K562 (cell line): ENCODE data around the gene ZNF77. TPM values are rescaled to one million over a fixed set of nuclear protein-coding genes. Genes with fewer than 3 reads are reported as not detected.

Experiments
- ATAC-seq: fragments of 200-7000 bp; cut with Tn5 transposase; 3 replicates; pipeline ENCODE4 v1.9.1; 2020; ENCODE audit warnings: moderate library complexity
- BruUV-seq: library from RNA; stranded (reverse); fragments of 400-500 nt; replicated peaks from 2 replicates; lab custom pipeline; 2021; lab: Mats Ljungman, UMichigan
- CTCF ChIA-PET: fragments of 300-600 bp; formaldehyde crosslinking; extraction: SDS; loops from one replicate; lab custom pipeline; 2021; ENCODE audit warnings: low intra/inter-chr PET ratio; lab: Yijun Ruan, JAX
- POLR2A ChIA-PET: fragments of 300-600, 350-650 bp; sonication (Branson Sonifier 250); formaldehyde crosslinking; extraction: SDS; loops from one replicate; lab custom pipeline; 2021; ENCODE audit warnings: antibody characterized with exemption, inconsistent platforms; lab: Yijun Ruan, JAX
- DNase-seq, 4 experiments: peaks; one replicate each; pipeline versions ENCODE4 v3.0.0 to v3.0.0-alpha.2; 2011 to 2018; ENCODE audit warnings: low spot score in 3 of 4, mixed read lengths in 3 of 4; ENCODE audit errors: extremely low read depth in 1 of 4
- FAIRE-seq: peaks from 2 replicates; lab custom pipeline; 2011; peaks lifted over from hg19 to GRCh38; lab: Jason Lieb, UNC
- H2AFZ ChIP-seq: 2 replicates; pipeline ENCODE4 v1.6.0; 2011; ENCODE audit warnings: low read depth, low read length, control low read depth, inconsistent platforms
- H3K27ac ChIP-seq: fragments of 200-600 bp; 3 replicates; pipeline ENCODE4 v1.8.0; 2011; ENCODE audit warnings: low read depth, mild to moderate bottlenecking, control low read depth, inconsistent platforms, low read length, moderate library complexity, mixed read lengths; ENCODE audit errors: extremely low read depth
- H3K27me3 ChIP-seq, 2 experiments: fragments of 300-600 bp in 1 of 2; 2 replicates in 1 of 2; 3 replicates in 1 of 2; pipeline versions ENCODE4 v1.6.0 to v1.8.0; 2011; ENCODE audit warnings: inconsistent platforms in 2 of 2, low read length in 2 of 2, mild to moderate bottlenecking in 1 of 2, mixed read lengths in 1 of 2, moderate library complexity in 1 of 2; ENCODE audit not compliant: control insufficient read depth in 2 of 2, insufficient read depth in 2 of 2
- H3K36me3 ChIP-seq: fragments of 300-600 bp; 3 replicates; pipeline ENCODE4 v1.8.0; 2011; ENCODE audit warnings: mild to moderate bottlenecking, low read length, inconsistent platforms; ENCODE audit not compliant: control insufficient read depth, insufficient read depth
- H3K4me1 ChIP-seq, 2 experiments: fragments of 200-600 bp in 1 of 2; replicated peaks in 1 of 2; 2 replicates in 1 of 2; 3 replicates in 1 of 2; pipeline versions ENCODE4 v1.5.1 to v1.8.0; 2011; ENCODE audit warnings: inconsistent platforms in 2 of 2, low read length in 2 of 2, mild to moderate bottlenecking in 1 of 2, mixed read lengths in 1 of 2, moderate library complexity in 1 of 2; ENCODE audit not compliant: control insufficient read depth in 2 of 2, insufficient read depth in 2 of 2
- H3K4me2 ChIP-seq: 2 replicates; pipeline ENCODE4 v1.6.1; 2011; ENCODE audit warnings: low read length, control low read depth, inconsistent platforms, mixed read lengths; ENCODE audit not compliant: insufficient read depth
- H3K4me3 ChIP-seq: fragments of 200-600 bp; sonication (generic), shearing (Covaris generic); 2 replicates; pipeline ENCODE4 v1.5.1; 2016; ENCODE audit warnings: control low read depth, inconsistent platforms
- H3K79me2 ChIP-seq: fragments of 200-600 bp; 3 replicates; pipeline ENCODE4 v1.8.0; 2011; ENCODE audit warnings: low read length, inconsistent platforms; ENCODE audit not compliant: control insufficient read depth, insufficient read depth
- H3K9ac ChIP-seq, 2 experiments: 2 replicates each; pipeline versions ENCODE4 v1.6.0 to v1.6.1; 2011; ENCODE audit warnings: low read depth in 2 of 2, low read length in 2 of 2, control low read depth in 1 of 2, inconsistent platforms in 1 of 2, mild to moderate bottlenecking in 1 of 2, mixed read lengths in 1 of 2; ENCODE audit not compliant: insufficient read depth in 1 of 2
- H3K9me1 ChIP-seq: one replicate; pipeline ENCODE4 v1.6.0; 2011; ENCODE audit warnings: inconsistent platforms, mild to moderate bottlenecking, low read length, moderate library complexity; ENCODE audit not compliant: control insufficient read depth, insufficient read depth
- H3K9me3 ChIP-seq: replicated peaks from 2 replicates; pipeline ENCODE4 v1.5.1; 2011; ENCODE audit warnings: low read depth, low read length, inconsistent platforms; ENCODE audit not compliant: control insufficient read depth, insufficient read depth
- H4K20me1 ChIP-seq: replicated peaks from 2 replicates; pipeline ENCODE4 v1.6.1; 2011; ENCODE audit warnings: low read length, inconsistent platforms, mixed read lengths; ENCODE audit not compliant: control insufficient read depth, insufficient read depth
- ARHGAP35 ChIP-seq: fragments of 450-650 bp; IDR thresholded peaks from 2 replicates; pipeline ENCODE4 v1.6.1; 2018; ENCODE audit not compliant: partially characterized antibody
- ATF1 ChIP-seq, 2 experiments: fragments of 450-650 bp in 1 of 2; IDR thresholded peaks; 2 replicates each; pipeline ENCODE4 v1.6.1; 2016; ENCODE audit warnings: missing compliant biosample characterization in 1 of 2, missing genetic modification characterization in 1 of 2
- CEBPB ChIP-seq: fragments of 450-650 bp; IDR thresholded peaks from 2 replicates; pipeline ENCODE4 v1.6.1; 2016; ENCODE audit warnings: missing genetic modification characterization, missing compliant biosample characterization
- CEBPG ChIP-seq, 3 experiments: fragments of 200-800 bp in 1 of 3; sonication (Bioruptor generic) in 1 of 3; sonication (generic) in 1 of 3; formaldehyde crosslinking in 1 of 3; IDR thresholded peaks in 2 of 3; conservative IDR thresholded peaks in 1 of 3; 2 replicates each; pipeline versions ENCODE4 v1.6.1 to v1.8.0; 2016 to 2022; ENCODE audit warnings: missing compliant biosample characterization in 2 of 3, missing genetic modification characterization in 2 of 3, mild to moderate bottlenecking in 1 of 3, missing genetic modification reagents in 1 of 3
- CREM ChIP-seq: IDR thresholded peaks from 2 replicates; pipeline ENCODE4 v1.6.1; 2014; ENCODE audit warnings: antibody characterized with exemption, low read depth
- GABPA ChIP-seq: fragments of 200-800 bp; sonication (Bioruptor generic); conservative IDR thresholded peaks from 2 replicates; pipeline ENCODE4 v1.6.1; 2016; ENCODE audit warnings: low read depth, missing genetic modification characterization, missing compliant biosample characterization
- MTF1 ChIP-seq: fragments of 250-450 bp; sonication (Bioruptor Pico); IDR thresholded peaks from 2 replicates; pipeline ENCODE4 v1.9.0; 2021; ENCODE audit warnings: moderate library complexity, mild to moderate bottlenecking, inconsistent platforms, borderline replicate concordance
- NR2C2 ChIP-seq, 2 experiments: fragments of 200-800 bp in 1 of 2; sonication (Bioruptor generic) in 1 of 2; sonication (generic) in 1 of 2; formaldehyde crosslinking in 1 of 2; IDR thresholded peaks; 2 replicates each; pipeline versions ENCODE4 v1.6.1 to v1.8.0; 2016 to 2022; ENCODE audit warnings: mild to moderate bottlenecking in 1 of 2, missing compliant biosample characterization in 1 of 2, missing genetic modification characterization in 1 of 2, missing genetic modification reagents in 1 of 2
- RBM22 ChIP-seq: fragments of 200-400 bp; formaldehyde crosslinking; IDR thresholded peaks from 2 replicates; pipeline ENCODE4 v1.6.1; 2018; ENCODE audit warnings: low read length, low read depth; ENCODE audit not compliant: poor library complexity, severe bottlenecking
- WGBS: fragments of 100-300 bp; shearing (Covaris generic); methylation state at CpG from one replicate; pipeline ENCODE4 v1.1.6; 2016; ENCODE audit warnings: low coverage, mixed read lengths; ENCODE audit not compliant: insufficient coverage; ENCODE audit errors: missing lambda C conversion rate; 5-methylcytosine and 5-hydroxymethylcytosine counted together
- in situ Hi-C: fragments of 300-500 bp; cut with MboI; formaldehyde crosslinking; loops from 4 replicates; pipeline ENCODE4 v1.15.0; 2018; ENCODE audit warnings: inconsistent platforms, mixed read lengths
- intact Hi-C: fragments of 100-400 bp; cut with micrococcal nuclease; formaldehyde crosslinking; loops from 2 replicates; pipeline ENCODE4 v1.14.2; 2022
- polyA plus RNA-seq, 8 experiments: library from polyadenylated mRNA; depleted of rRNA in 4 of 8; stranded (reverse) in 5 of 8; unstranded in 3 of 8; fragments of >200 nt; fragmentation: Nextera tagmentation in 2 of 8; fragmentation: Illumina TruSeq in 1 of 8; extraction: Ambion mirVana in 2 of 8; extraction: Trizol in 1 of 8; gene quantifications; 2 replicates each; pipeline versions ENCODE4 v1.2.1 to v1.2.3, GENCODE V29; 2011 to 2014; ENCODE audit warnings: inconsistent platforms in 1 of 8, missing spikeins in 1 of 8
- total RNA-seq, 7 experiments: library from RNA; depleted of rRNA in 6 of 7; stranded (reverse); fragments of >200 nt in 6 of 7; fragmentation: Illumina TruSeq in 2 of 7; extraction: Trizol in 2 of 7; gene quantifications; 2 replicates each; pipeline versions ENCODE4 v1.2.1 to v1.2.3, GENCODE V29; 2011 to 2021; ENCODE audit warnings: low replicate concordance in 1 of 7

ZNF77 gene
- total and polyA plus RNA-seq, 9 of the 15 experiments (the other 6 are each of a cell fraction or from before 2014, with no cell fraction given): 4.3 to 14.5 (median 7.7) TPM

- no peak overlapping the region for H3K4me3 ChIP-seq
- no peaks in the 10 kb centered on the region for H3K27me3 ChIP-seq
- ATAC-seq (no peak), DNase-seq (no peak), FAIRE-seq (no peak)
- in situ Hi-C loops (no loop called here), intact Hi-C loops (no loop called here)
- no peak overlapping the region for H2AFZ ChIP-seq
- no peaks in the 10 kb centered on the region for H3K79me2 ChIP-seq
- BruUV-seq: no TSS peak
- no peak overlapping the region for H3K27ac ChIP-seq
- CTCF ChIA-PET: no interaction called here
- no peak overlapping the region for H3K9ac ChIP-seq
- H4K20me1 ChIP-seq: no peaks in the 10 kb centered on the region
- H3K9me1 ChIP-seq: no peaks in the 10 kb centered on the region
- H3K4me1 ChIP-seq: peaks cover 20 to 45% of the 10 kb centered on the region in 2 experiments
- no peak overlapping the region for H3K4me2 ChIP-seq
- no peaks in the 10 kb centered on the region for H3K9me3 ChIP-seq
- no peaks in the 10 kb centered on the region for H3K36me3 ChIP-seq
- POLR2A ChIA-PET: interaction anchor here (1.7 kb wide), 1 partner anchor 23 kb away, joined by 6 read pairs; no protein-coding TSS in a partner anchor
- TF ChIP-seq ARHGAP35: no peak
- TF ChIP-seq GABPA (tag): no peak
- 68% methylated on average over 8 of the region's 8 CpGs for whole genome bisulfite sequencing
Measured at GRCh38 chr19:2973229-2973628, 28.5 kb upstream of the ZNF77 start.

GRCh38 chr19:2970201-2970835 lies 25.5 kb upstream of the ZNF77 start:
- intact Hi-C loops: no loop called here
- H3K4me1 ChIP-seq: peaks cover 5 to 22% of the 10 kb centered on the region in 2 experiments
- FAIRE-seq (no peak), ATAC-seq (no peak), DNase-seq (no peak)
- TF ChIP-seq CREM: 0 out of 2 replicates have a peak, but pooled peaks have one; percentile 14
- TF ChIP-seq NR2C2 (CRISPR knock-in tag; IDR thresholded peaks at IDR 0.05): no peak
- TF ChIP-seq NR2C2 (tag; IDR thresholded peaks at IDR 0.05): 0 out of 2 replicates have a peak, but pooled peaks have one; percentile 13
- no peak for TF ChIP-seq MTF1
- TF ChIP-seq CEBPG (CRISPR knock-in tag; IDR thresholded peaks at IDR 0.05): no peak
- peak in 1 of 2 experiments; percentile 52; a peak in 2 of 4 replicates for TF ChIP-seq CEBPG (tag; conservative IDR thresholded peaks at IDR 0.05 in 1 of 2, IDR thresholded peaks at IDR 0.05 in 1 of 2)
- TF ChIP-seq CEBPB (tag): peak; percentile 31; the same call in 1 of the 2 replicates
- TF ChIP-seq ATF1 (CRISPR knock-in tag; IDR thresholded peaks at IDR 0.05): no peak
- TF ChIP-seq ATF1 (tag; IDR thresholded peaks at IDR 0.05): peak; percentile 10; the same call in 1 of the 2 replicates
- no peak for TF ChIP-seq RBM22
- no peak overlapping the region for H3K9ac ChIP-seq
- H3K79me2 ChIP-seq: no peaks in the 10 kb centered on the region
- no TSS peak for BruUV-seq
- POLR2A ChIA-PET: no interaction called here
- no peaks in the 10 kb centered on the region for H3K9me1 ChIP-seq
- CTCF ChIA-PET: no interaction called here
- in situ Hi-C loops: no loop called here
- no peak overlapping the region for H3K4me3 ChIP-seq
- H4K20me1 ChIP-seq: no peaks in the 10 kb centered on the region
- no peaks in the 10 kb centered on the region for H3K27me3 ChIP-seq
- no peaks in the 10 kb centered on the region for H3K9me3 ChIP-seq
- 71% methylated on average over 8 of the region's 9 CpGs for WGBS
- no peaks in the 10 kb centered on the region for H3K36me3 ChIP-seq
- no peak overlapping the region for H3K4me2 ChIP-seq
- H3K27ac ChIP-seq: no peak overlapping the region
- H2AFZ ChIP-seq: no peak overlapping the region
